Measurements from ENCODE around the gene C5AR2.

GRCh38 chr19:47363758-47364531 is 32.0 kb downstream of the C5AR2 start:
- TF ChIP-seq GATA2 (IDR thresholded peaks at IDR 0.05; ENCODE audit: low read depth, low read length) = no peak
- TF ChIP-seq GATA3 (IDR thresholded peaks at IDR 0.05; ENCODE audit: low read depth, low read length) = no peak

All from SH-SY5Y (cell line).